OCI-LY7 (cell line): ENCODE data around the gene DMXL1.

Source experiments
- CTCF ChIP-seq: fragments of 200-600 bp; sonication (generic); conservative IDR thresholded peaks from 2 replicates; pipeline ENCODE4 v1.5.1; 2014; ENCODE audit warnings: mild to moderate bottlenecking, antibody characterized with exemption, low read length, moderate library complexity, mixed read lengths
- EZH2phosphoT487 ChIP-seq: fragments of 200-600 bp; sonication (generic); IDR thresholded peaks from 2 replicates; pipeline ENCODE4 v1.6.1; 2018; ENCODE audit warnings: low read depth, borderline replicate concordance, mild to moderate bottlenecking, mixed run types, antibody characterized with exemption, low read length, moderate library complexity, mixed read lengths

- TF ChIP-seq CTCF (no peak), EZH2phosphoT487 (no peak)
These were observed 222.0 kb downstream of the DMXL1 start for GRCh38 chr5:119292701-119293515.
